ENCODE data around the gene THNSL1. TPM values are rescaled to one million over a fixed set of nuclear protein-coding genes. Genes with fewer than 3 reads are reported as not detected.

Gene THNSL1
- total RNA-seq, 5 donors from 2014 or later (not counting 1 experiment from before 2014, with no cell fraction given) = 1.6 to 8.1 (median 6.4) TPM

DNA sequence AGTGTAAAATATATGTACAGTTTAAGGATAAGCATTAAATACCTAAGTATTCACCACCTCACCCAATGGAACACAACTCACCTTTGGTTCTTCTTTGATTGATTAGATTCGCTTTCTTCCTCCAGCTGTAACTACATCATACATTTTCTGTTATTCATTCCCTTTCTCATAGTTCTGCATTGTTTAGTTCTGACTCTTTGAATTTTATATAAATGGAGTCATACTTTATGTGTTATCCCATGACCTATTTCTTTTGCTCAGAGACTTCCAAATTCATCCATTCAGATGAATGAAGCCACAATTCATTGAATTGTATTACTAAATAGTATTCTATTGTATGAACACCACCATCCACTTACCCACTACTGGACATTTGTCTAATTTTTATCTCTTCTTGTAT, 12.3 kb downstream of the THNSL1 start:
- no peak for DNase-seq
- Histone ChIP-seq H3K4me1 (ENCODE audit: control insufficient read depth in 1 of 2, extremely low read depth in 1 of 2, insufficient read depth in 2 of 2, low read length in 2 of 2) (no peaks in the 10 kb centered on the region), H3K9me3 (peaks cover 2% of the 10 kb centered on the region), H3K27ac (ENCODE audit: low read length) (no peak overlapping the region), H3K4me3 (ENCODE audit: control insufficient read depth in 1 of 2, extremely low read depth in 1 of 2, low read length in 1 of 2) (no peak overlapping the region), H3K36me3 (ENCODE audit: control insufficient read depth in 2 of 2, extremely low read depth in 1 of 2, insufficient read depth in 1 of 2, low read length in 1 of 2) (no peaks in the 10 kb centered on the region), H3K27me3 (replicated peaks in 1 of 2; ENCODE audit: control insufficient read depth in 2 of 2, extremely low read depth in 1 of 2, insufficient read depth in 2 of 2, low read length in 1 of 2) (no peaks in the 10 kb centered on the region)
- Mint-ChIP-seq H3K36me3 (peaks cover 10% of the 10 kb centered on the region), H3K4me1 (no peaks in the 10 kb centered on the region), H3K27me3 (no peaks in the 10 kb centered on the region), H3K27ac (no peak overlapping the region), H3K9me3 (peaks cover 0 to 7% (median 7%) of the 10 kb centered on the region in 3 donors), H3K4me3 (no peak overlapping the region)
- no peak for ATAC-seq (replicated peaks in 1 of 4)
- ChIA-PET POLR2A (no interaction called here), CTCF (no interaction called here)
- WGBS (ENCODE audit: insufficient coverage) = no CpG with 5 or more reads among the region's 1 CpG

DNA sequence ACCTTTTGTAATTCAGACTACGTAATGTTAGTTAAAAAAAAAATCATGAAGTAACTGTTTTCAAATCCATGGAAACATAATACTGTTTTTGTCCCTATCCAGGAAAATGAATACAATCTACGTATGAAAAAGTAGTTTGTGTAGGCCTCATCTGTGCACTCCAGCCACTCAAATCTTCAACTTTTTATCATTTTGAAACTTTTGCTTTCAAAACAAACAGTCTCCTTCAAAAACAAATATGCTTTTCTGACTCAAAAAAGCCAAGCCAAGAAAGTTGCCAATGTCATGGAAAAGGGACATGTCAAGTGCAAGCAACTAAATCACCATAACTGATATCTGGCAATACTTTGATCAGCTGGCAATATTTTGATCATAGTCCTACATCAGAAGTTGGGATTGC, 13.1 kb downstream of the THNSL1 start:
- Histone ChIP-seq H3K9me3 (peaks cover 2% of the 10 kb centered on the region), H3K27ac (ENCODE audit: low read length) (no peak overlapping the region), H3K4me1 (ENCODE audit: control insufficient read depth in 1 of 2, extremely low read depth in 1 of 2, insufficient read depth in 2 of 2, low read length in 2 of 2) (no peaks in the 10 kb centered on the region), H3K27me3 (replicated peaks in 1 of 2; ENCODE audit: control insufficient read depth in 2 of 2, extremely low read depth in 1 of 2, insufficient read depth in 2 of 2, low read length in 1 of 2) (no peaks in the 10 kb centered on the region), H3K4me3 (ENCODE audit: control insufficient read depth in 1 of 2, extremely low read depth in 1 of 2, low read length in 1 of 2) (no peak overlapping the region), H3K36me3 (ENCODE audit: control insufficient read depth in 2 of 2, extremely low read depth in 1 of 2, insufficient read depth in 1 of 2, low read length in 1 of 2) (no peaks in the 10 kb centered on the region)
- H3K4me3 Mint-ChIP-seq = no peak overlapping the region
- peaks cover 0 to 7% (median 7%) of the 10 kb centered on the region in 3 donors for H3K9me3 Mint-ChIP-seq
- ChIA-PET CTCF (no interaction called here), POLR2A (no interaction called here)
- no CpG with 5 or more reads among the region's 2 CpGs for WGBS (ENCODE audit: insufficient coverage)
- ATAC-seq (replicated peaks in 1 of 4) = no peak
- H3K36me3 Mint-ChIP-seq = peaks cover 3% of the 10 kb centered on the region
- H3K27me3 Mint-ChIP-seq = peaks cover 0 to 1% of the 10 kb centered on the region in 2 donors
- no peak for DNase-seq
- H3K27ac Mint-ChIP-seq = no peak overlapping the region
- no peaks in the 10 kb centered on the region for H3K4me1 Mint-ChIP-seq

DNA sequence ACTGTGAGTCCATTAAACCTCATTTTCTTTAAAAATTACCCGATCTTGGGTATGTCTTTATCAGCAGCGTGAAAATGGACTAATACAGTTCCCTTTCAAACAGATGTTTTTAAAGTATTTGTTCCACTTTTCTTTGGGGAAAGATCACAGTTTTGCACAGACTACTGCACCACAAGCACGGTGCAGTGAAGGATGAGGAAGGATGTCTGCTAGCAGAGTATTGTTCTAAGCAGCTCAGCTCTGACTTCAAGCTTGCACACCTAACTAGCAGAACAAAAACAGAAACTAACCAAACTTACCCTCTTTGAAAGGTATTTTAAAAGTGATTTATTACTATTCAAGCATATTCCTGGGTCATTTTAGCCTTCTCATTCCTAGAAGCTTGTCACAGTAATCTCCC, 20.0 kb downstream of the THNSL1 start:
- peaks cover 0 to 3% (median 0%) of the 10 kb centered on the region in 3 donors for H3K4me1 Mint-ChIP-seq
- peaks cover 14 to 28% of the 10 kb centered on the region in 2 donors for H3K27me3 Mint-ChIP-seq
- CTCF ChIA-PET = no interaction called here

GRCh38 chr10:25038325-25038724, 21.9 kb downstream of the THNSL1 start:
- Mint-ChIP-seq H3K9me3 (no peaks in the 10 kb centered on the region), H3K4me3 (no peak overlapping the region), H3K27me3 (peaks cover 14 to 30% of the 10 kb centered on the region in 2 donors), H3K4me1 (peaks cover 0 to 3% (median 0%) of the 10 kb centered on the region in 3 donors), H3K27ac (no peak overlapping the region), H3K36me3 (no peaks in the 10 kb centered on the region)
- ChIA-PET POLR2A (no interaction called here), CTCF (no interaction called here)
- no CpG with 5 or more reads among the region's 2 CpGs for WGBS (ENCODE audit: insufficient coverage)
- no peak overlapping the region for H3K27ac ChIP-seq (ENCODE audit: low read length)
- H3K4me1 ChIP-seq (ENCODE audit: control insufficient read depth in 1 of 2, extremely low read depth in 1 of 2, insufficient read depth in 2 of 2, low read length in 2 of 2) = no peaks in the 10 kb centered on the region
- DNase-seq (no peak), ATAC-seq (replicated peaks in 1 of 4) (no peak)
- H3K4me3 ChIP-seq (ENCODE audit: control insufficient read depth in 1 of 2, extremely low read depth in 1 of 2, low read length in 1 of 2) = no peak overlapping the region
- H3K36me3 ChIP-seq (ENCODE audit: control insufficient read depth in 2 of 2, extremely low read depth in 1 of 2, insufficient read depth in 1 of 2, low read length in 1 of 2) = no peaks in the 10 kb centered on the region
- H3K9me3 ChIP-seq = no peaks in the 10 kb centered on the region
- peaks cover 0 to 3% of the 10 kb centered on the region in 2 experiments for H3K27me3 ChIP-seq (replicated peaks in 1 of 2; ENCODE audit: control insufficient read depth in 2 of 2, extremely low read depth in 1 of 2, insufficient read depth in 2 of 2, low read length in 1 of 2)

More for the DNA sequence above, 20.0 kb downstream of the THNSL1 start:
- Histone ChIP-seq H3K27me3 (replicated peaks in 1 of 2; ENCODE audit: control insufficient read depth in 2 of 2, extremely low read depth in 1 of 2, insufficient read depth in 2 of 2, low read length in 1 of 2) (peaks cover 0 to 3% of the 10 kb centered on the region in 2 experiments), H3K36me3 (ENCODE audit: control insufficient read depth in 2 of 2, extremely low read depth in 1 of 2, insufficient read depth in 1 of 2, low read length in 1 of 2) (no peaks in the 10 kb centered on the region), H3K9me3 (no peaks in the 10 kb centered on the region), H3K4me1 (ENCODE audit: control insufficient read depth in 1 of 2, extremely low read depth in 1 of 2, insufficient read depth in 2 of 2, low read length in 2 of 2) (no peaks in the 10 kb centered on the region), H3K4me3 (ENCODE audit: control insufficient read depth in 1 of 2, extremely low read depth in 1 of 2, low read length in 1 of 2) (no peak overlapping the region), H3K27ac (ENCODE audit: low read length) (no peak overlapping the region)
- Mint-ChIP-seq H3K9me3 (no peaks in the 10 kb centered on the region), H3K4me3 (no peak overlapping the region), H3K27ac (no peak overlapping the region), H3K36me3 (no peaks in the 10 kb centered on the region)
- no CpG with 5 or more reads among the region's 3 CpGs for WGBS (ENCODE audit: insufficient coverage)
- ATAC-seq (replicated peaks in 1 of 4) = no peak
- DNase-seq = no peak
- POLR2A ChIA-PET = interaction anchor here in 1 of 2 donors (0.6 kb wide), 1 partner anchor 9 kb away, joined by 3 read pairs; no protein-coding TSS in a partner anchor

GRCh38 chr10:25039531-25039930, 23.1 kb downstream of the THNSL1 start:
- no peak overlapping the region for H3K4me3 Mint-ChIP-seq
- H3K36me3 Mint-ChIP-seq = no peaks in the 10 kb centered on the region
- H3K27me3 Mint-ChIP-seq = peaks cover 12 to 31% of the 10 kb centered on the region in 2 donors
- Histone ChIP-seq H3K27me3 (replicated peaks in 1 of 2; ENCODE audit: control insufficient read depth in 2 of 2, extremely low read depth in 1 of 2, insufficient read depth in 2 of 2, low read length in 1 of 2) (peaks cover 0 to 3% of the 10 kb centered on the region in 2 experiments), H3K4me1 (ENCODE audit: control insufficient read depth in 1 of 2, extremely low read depth in 1 of 2, insufficient read depth in 2 of 2, low read length in 2 of 2) (no peaks in the 10 kb centered on the region), H3K27ac (ENCODE audit: low read length) (no peak overlapping the region), H3K36me3 (ENCODE audit: control insufficient read depth in 2 of 2, extremely low read depth in 1 of 2, insufficient read depth in 1 of 2, low read length in 1 of 2) (no peaks in the 10 kb centered on the region), H3K4me3 (ENCODE audit: control insufficient read depth in 1 of 2, extremely low read depth in 1 of 2, low read length in 1 of 2) (no peak overlapping the region), H3K9me3 (no peaks in the 10 kb centered on the region)
- POLR2A ChIA-PET = interaction anchor here in 1 of 2 donors (0.6 kb wide), 1 partner anchor 27 kb away, joined by 3 read pairs; no protein-coding TSS in a partner anchor
- ATAC-seq (replicated peaks in 1 of 4) = no peak
- no peaks in the 10 kb centered on the region for H3K9me3 Mint-ChIP-seq
- H3K27ac Mint-ChIP-seq = no peak overlapping the region
- CTCF ChIA-PET = interaction anchor here (0.6 to 0.7 kb wide), 2 partner anchors 100 to 171 kb away, joined by 3 read pairs; no protein-coding TSS in a partner anchor
- no peak for DNase-seq
- peaks cover 0 to 3% (median 0%) of the 10 kb centered on the region in 3 donors for H3K4me1 Mint-ChIP-seq

GRCh38 chr10:25046641-25047040, 30.2 kb downstream of the THNSL1 start:
- CTCF ChIA-PET = no interaction called here
- no peak overlapping the region for H3K4me3 ChIP-seq (ENCODE audit: control insufficient read depth in 1 of 2, extremely low read depth in 1 of 2, low read length in 1 of 2)
- Mint-ChIP-seq H3K36me3 (no peaks in the 10 kb centered on the region), H3K4me1 (no peaks in the 10 kb centered on the region), H3K27ac (no peak overlapping the region), H3K9me3 (peaks cover 0 to 5% (median 0%) of the 10 kb centered on the region in 3 donors), H3K4me3 (no peak overlapping the region), H3K27me3 (peaks cover 26 to 42% of the 10 kb centered on the region in 2 donors)
- ATAC-seq (replicated peaks in 1 of 4) (no peak), DNase-seq (no peak)
- peaks cover 0 to 4% of the 10 kb centered on the region in 2 experiments for H3K27me3 ChIP-seq (replicated peaks in 1 of 2; ENCODE audit: control insufficient read depth in 2 of 2, extremely low read depth in 1 of 2, insufficient read depth in 2 of 2, low read length in 1 of 2)
- no peaks in the 10 kb centered on the region for H3K9me3 ChIP-seq
- POLR2A ChIA-PET = no interaction called here
- no peaks in the 10 kb centered on the region for H3K36me3 ChIP-seq (ENCODE audit: control insufficient read depth in 2 of 2, extremely low read depth in 1 of 2, insufficient read depth in 1 of 2, low read length in 1 of 2)
- WGBS (ENCODE audit: insufficient coverage) = 100% methylated on average over 1 of the region's 1 CpG
- no peaks in the 10 kb centered on the region for H3K4me1 ChIP-seq (ENCODE audit: control insufficient read depth in 1 of 2, extremely low read depth in 1 of 2, insufficient read depth in 2 of 2, low read length in 2 of 2)
- no peak overlapping the region for H3K27ac ChIP-seq (ENCODE audit: low read length)

DNA sequence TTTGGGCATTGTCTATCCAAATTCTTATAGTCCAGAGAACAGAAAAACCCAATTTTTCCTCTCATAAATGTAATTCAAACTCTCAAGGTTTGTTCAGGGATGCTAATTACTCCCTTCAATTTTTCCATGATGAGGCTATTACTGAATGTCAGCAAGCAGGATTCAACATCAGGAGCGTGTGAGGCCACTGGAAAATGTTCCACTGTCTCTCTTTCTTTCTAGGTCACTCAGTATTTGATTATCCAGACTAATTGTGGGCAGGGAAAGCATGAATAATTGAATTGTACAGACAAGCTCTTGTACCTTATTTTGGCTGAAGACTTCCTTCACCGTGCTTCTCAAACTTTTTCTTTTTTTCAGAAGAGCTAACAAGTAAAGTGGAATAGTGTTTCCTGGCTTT, 30.7 kb downstream of the THNSL1 start:
- H3K4me1 Mint-ChIP-seq = no peaks in the 10 kb centered on the region
- no peaks in the 10 kb centered on the region for H3K36me3 Mint-ChIP-seq
- Histone ChIP-seq H3K9me3 (no peaks in the 10 kb centered on the region), H3K36me3 (ENCODE audit: control insufficient read depth in 2 of 2, extremely low read depth in 1 of 2, insufficient read depth in 1 of 2, low read length in 1 of 2) (no peaks in the 10 kb centered on the region), H3K4me3 (ENCODE audit: control insufficient read depth in 1 of 2, extremely low read depth in 1 of 2, low read length in 1 of 2) (no peak overlapping the region), H3K27ac (ENCODE audit: low read length) (no peak overlapping the region), H3K4me1 (ENCODE audit: control insufficient read depth in 1 of 2, extremely low read depth in 1 of 2, insufficient read depth in 2 of 2, low read length in 2 of 2) (no peaks in the 10 kb centered on the region), H3K27me3 (replicated peaks in 1 of 2; ENCODE audit: control insufficient read depth in 2 of 2, extremely low read depth in 1 of 2, insufficient read depth in 2 of 2, low read length in 1 of 2) (peaks cover 0 to 4% of the 10 kb centered on the region in 2 experiments)
- WGBS (ENCODE audit: insufficient coverage) = no CpG with 5 or more reads among the region's 2 CpGs
- CTCF ChIA-PET = no interaction called here
- H3K27ac Mint-ChIP-seq = no peak overlapping the region
- peaks cover 0 to 5% (median 0%) of the 10 kb centered on the region in 3 donors for H3K9me3 Mint-ChIP-seq
- POLR2A ChIA-PET = no interaction called here
- H3K4me3 Mint-ChIP-seq = no peak overlapping the region
- H3K27me3 Mint-ChIP-seq = peaks cover 26 to 42% of the 10 kb centered on the region in 2 donors
- ATAC-seq (replicated peaks in 1 of 4) (no peak), DNase-seq (no peak)
